ENCODE data around the gene GPR25.

GPR25 gene

GRCh38 chr1:200872446-200873115 is at the start of gene GPR25:
GPR25 (plus strand) TSS chr1:200872981; CDS start chr1:200873038, 57 bp downstream.
- no peak for DNase-seq (ENCODE audit: low read depth in 2 of 2, low spot score in 1 of 2)

- no peak for DNase-seq (ENCODE audit: low read depth in 2 of 2, low spot score in 1 of 2)
Measured at GRCh38 chr1:200831091-200831490, 41.7 kb upstream of the GPR25 start.

GRCh38 chr1:200834383-200834782 is 38.4 kb upstream of the GPR25 start:
- no peak for DNase-seq (ENCODE audit: low read depth in 2 of 2, low spot score in 1 of 2)

GRCh38 chr1:200836213-200836612 is 36.6 kb upstream of the GPR25 start:
- DNase-seq (ENCODE audit: low read depth in 2 of 2, low spot score in 1 of 2): no peak

- no peak for DNase-seq (ENCODE audit: low read depth in 2 of 2, low spot score in 1 of 2)
Measured at GRCh38 chr1:200837931-200838571, 34.7 kb upstream of the GPR25 start.

GRCh38 chr1:200838676-200839445 is 33.9 kb upstream of the GPR25 start:
- no peak for DNase-seq (ENCODE audit: low read depth in 2 of 2, low spot score in 1 of 2)

GRCh38 chr1:200845360-200845759 is 27.4 kb upstream of the GPR25 start:
- DNase-seq (ENCODE audit: low read depth in 2 of 2, low spot score in 1 of 2): no peak

- no peak for DNase-seq (ENCODE audit: low read depth in 2 of 2, low spot score in 1 of 2)
Measured at GRCh38 chr1:200846398-200846797, 26.4 kb upstream of the GPR25 start.

GRCh38 chr1:200849430-200849829 is 23.4 kb upstream of the GPR25 start:
- no peak for DNase-seq (ENCODE audit: low read depth in 2 of 2, low spot score in 1 of 2)

GRCh38 chr1:200850554-200850953 is 22.2 kb upstream of the GPR25 start:
- no peak for DNase-seq (ENCODE audit: low read depth in 2 of 2, low spot score in 1 of 2)

GRCh38 chr1:200856716-200857357 is 15.9 kb upstream of the GPR25 start:
- DNase-seq (ENCODE audit: low read depth in 2 of 2, low spot score in 1 of 2): no peak

GRCh38 chr1:200857804-200858203 is 15.0 kb upstream of the GPR25 start:
- DNase-seq (ENCODE audit: low read depth in 2 of 2, low spot score in 1 of 2): no peak

- DNase-seq (ENCODE audit: low read depth in 2 of 2, low spot score in 1 of 2): no peak
Measured at GRCh38 chr1:200861937-200862647, 10.7 kb upstream of the GPR25 start.

GRCh38 chr1:200862713-200863415 is 9.9 kb upstream of the GPR25 start:
- DNase-seq (ENCODE audit: low read depth in 2 of 2, low spot score in 1 of 2): no peak

GRCh38 chr1:200866116-200866515 is 6.7 kb upstream of the GPR25 start:
- no peak for DNase-seq (ENCODE audit: low read depth in 2 of 2, low spot score in 1 of 2)

- DNase-seq (ENCODE audit: low read depth in 2 of 2, low spot score in 1 of 2): no peak
Measured at GRCh38 chr1:200866521-200866920, 6.3 kb upstream of the GPR25 start.

- DNase-seq (ENCODE audit: low read depth in 2 of 2, low spot score in 1 of 2): no peak
Measured at GRCh38 chr1:200867018-200867811, 5.6 kb upstream of the GPR25 start.

- no peak for DNase-seq (ENCODE audit: low read depth in 2 of 2, low spot score in 1 of 2)
Measured at GRCh38 chr1:200869376-200869752, 3.4 kb upstream of the GPR25 start.

- no peak for DNase-seq (ENCODE audit: low read depth in 2 of 2, low spot score in 1 of 2)
Measured at GRCh38 chr1:200869753-200870391, 2.9 kb upstream of the GPR25 start.

Measured in stimulated activated CD8-positive, alpha-beta memory T cell treated with anti-CD3 and anti-CD28 coated beads, Interleukin-4, amount 100 ng/mL, for 1 hour (primary cell).